H7 (cell line): ENCODE data around the gene XXYLT1. TPM values are rescaled to one million over a fixed set of nuclear protein-coding genes. Genes with fewer than 3 reads are reported as not detected.
"Not testable (repeated sequence)": the region's sequence is repeated elsewhere in the genome, so short reads cannot be mapped to it uniquely, and the experiment has no call there.

ENCODE experiments used
- DNase-seq: peaks from one replicate; pipeline ENCODE4 v3.0.0; 2012
- H3K27me3 ChIP-seq: 2 replicates; pipeline ENCODE4 v1.6.0; 2011; ENCODE audit warnings: mild to moderate bottlenecking, low read length; ENCODE audit not compliant: control insufficient read depth, insufficient read depth
- H3K36me3 ChIP-seq: replicated peaks from 2 replicates; pipeline ENCODE4 v1.5.1; 2011; ENCODE audit warnings: low read length; ENCODE audit not compliant: control insufficient read depth, insufficient read depth
- H3K4me3 ChIP-seq: 2 replicates; pipeline ENCODE4 v1.5.1; 2011; ENCODE audit warnings: low read depth, mild to moderate bottlenecking, control low read depth, low read length, moderate library complexity; ENCODE audit not compliant: insufficient read depth
- total RNA-seq: library from RNA; depleted of rRNA; stranded (reverse); fragments of >200 nt; shearing (Covaris generic); gene quantifications from 2 replicates; pipeline ENCODE4 v1.2.3, GENCODE V29; 2014

XXYLT1 gene
- total RNA-seq, 1 experiment from 2014 or later = 40.9 TPM

GRCh38 chr3:195052939-195053338 is 218.0 kb downstream of the XXYLT1 start:
- no peaks in the 10 kb centered on the region for H3K36me3 ChIP-seq
- no peaks in the 10 kb centered on the region for H3K27me3 ChIP-seq
- no peak for DNase-seq
- no peak overlapping the region for H3K4me3 ChIP-seq

- DNase-seq, H3K27me3 ChIP-seq, H3K36me3 ChIP-seq, H3K4me3 ChIP-seq: not testable (repeated sequence)
These were observed 220.7 kb downstream of the XXYLT1 start for GRCh38 chr3:195050296-195050695.

- no peaks in the 10 kb centered on the region for H3K36me3 ChIP-seq
- H3K27me3 ChIP-seq = no peaks in the 10 kb centered on the region; the same call in 1 of the 2 replicates
- no peak overlapping the region for H3K4me3 ChIP-seq
- DNase-seq = no peak
These were observed 222.7 kb downstream of the XXYLT1 start for GRCh38 chr3:195048059-195048905.

DNA sequence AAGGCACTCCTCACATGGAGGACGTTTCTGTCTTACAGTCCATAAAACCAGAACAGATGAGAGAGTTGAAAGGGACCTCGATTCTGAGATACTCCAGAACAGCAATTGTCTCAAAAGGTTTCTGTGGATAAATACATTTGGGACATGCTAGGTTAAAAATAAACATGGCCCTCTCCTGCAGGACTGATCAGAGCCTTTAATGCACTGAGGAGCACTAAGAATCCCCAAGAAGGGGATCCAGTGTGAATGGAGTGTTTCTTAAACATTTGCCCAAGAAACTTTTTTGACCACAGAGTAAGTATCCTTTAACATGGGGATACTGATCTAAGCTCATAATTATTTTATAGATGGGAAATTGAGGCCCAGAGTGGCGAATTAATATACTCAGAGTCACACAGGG is 223.4 kb downstream of the XXYLT1 start:
- no peaks in the 10 kb centered on the region; the same call in 1 of the 2 replicates for H3K27me3 ChIP-seq
- no peak overlapping the region for H3K4me3 ChIP-seq
- H3K36me3 ChIP-seq = no peaks in the 10 kb centered on the region
- no peak for DNase-seq

DNA sequence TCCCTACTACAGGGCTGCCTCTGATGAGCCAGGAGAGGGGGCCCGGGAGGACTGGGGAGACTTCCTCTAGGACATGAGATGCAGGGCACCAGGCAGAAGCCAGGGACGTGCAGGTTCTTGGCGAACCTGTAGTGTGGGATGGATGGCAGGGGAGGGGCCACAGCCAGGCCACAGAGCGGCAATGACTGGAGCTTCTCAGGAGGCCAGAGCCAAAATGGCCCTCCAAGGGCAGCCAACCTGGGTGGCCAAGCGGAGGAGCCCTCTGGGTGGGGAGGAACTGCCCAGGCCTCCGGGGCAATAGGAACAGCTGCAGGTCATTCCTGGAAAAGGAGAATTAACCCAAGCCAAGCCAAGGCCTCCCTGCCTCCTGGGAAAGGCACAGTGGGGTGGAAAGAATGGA is 224.5 kb downstream of the XXYLT1 start:
- Histone ChIP-seq H3K27me3 (no peaks in the 10 kb centered on the region; the same call in 1 of the 2 replicates), H3K36me3 (no peaks in the 10 kb centered on the region), H3K4me3 (no peak overlapping the region)
- DNase-seq = no peak

GRCh38 chr3:195045481-195046210 is 225.3 kb downstream of the XXYLT1 start:
- DNase-seq = no peak
- Histone ChIP-seq H3K27me3 (no peaks in the 10 kb centered on the region; the same call in 1 of the 2 replicates), H3K36me3 (no peaks in the 10 kb centered on the region), H3K4me3 (no peak overlapping the region)

DNA sequence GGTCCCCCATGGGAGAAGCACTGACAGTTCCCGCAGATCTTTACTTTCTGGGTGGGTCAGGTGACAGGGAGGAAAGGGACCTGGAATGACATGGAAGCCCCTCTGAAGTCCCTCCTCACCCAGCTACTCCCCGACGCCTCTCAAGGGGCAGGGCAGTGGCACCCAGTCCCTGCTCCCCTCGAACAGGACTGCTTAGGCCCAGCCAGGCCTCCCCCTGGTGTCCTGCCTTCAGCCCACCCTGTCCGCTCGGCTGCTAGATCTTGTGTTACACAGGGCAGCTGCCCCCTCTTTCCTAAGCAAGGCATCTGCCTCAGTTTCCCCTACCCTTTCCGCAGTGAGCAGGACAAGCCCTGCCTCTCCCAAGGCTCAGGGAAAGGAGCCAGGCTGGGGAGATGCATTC is 226.5 kb downstream of the XXYLT1 start:
- DNase-seq = no peak
- no peaks in the 10 kb centered on the region for H3K36me3 ChIP-seq
- H3K4me3 ChIP-seq = no peak overlapping the region
- H3K27me3 ChIP-seq = no peaks in the 10 kb centered on the region; the same call in 1 of the 2 replicates

DNA sequence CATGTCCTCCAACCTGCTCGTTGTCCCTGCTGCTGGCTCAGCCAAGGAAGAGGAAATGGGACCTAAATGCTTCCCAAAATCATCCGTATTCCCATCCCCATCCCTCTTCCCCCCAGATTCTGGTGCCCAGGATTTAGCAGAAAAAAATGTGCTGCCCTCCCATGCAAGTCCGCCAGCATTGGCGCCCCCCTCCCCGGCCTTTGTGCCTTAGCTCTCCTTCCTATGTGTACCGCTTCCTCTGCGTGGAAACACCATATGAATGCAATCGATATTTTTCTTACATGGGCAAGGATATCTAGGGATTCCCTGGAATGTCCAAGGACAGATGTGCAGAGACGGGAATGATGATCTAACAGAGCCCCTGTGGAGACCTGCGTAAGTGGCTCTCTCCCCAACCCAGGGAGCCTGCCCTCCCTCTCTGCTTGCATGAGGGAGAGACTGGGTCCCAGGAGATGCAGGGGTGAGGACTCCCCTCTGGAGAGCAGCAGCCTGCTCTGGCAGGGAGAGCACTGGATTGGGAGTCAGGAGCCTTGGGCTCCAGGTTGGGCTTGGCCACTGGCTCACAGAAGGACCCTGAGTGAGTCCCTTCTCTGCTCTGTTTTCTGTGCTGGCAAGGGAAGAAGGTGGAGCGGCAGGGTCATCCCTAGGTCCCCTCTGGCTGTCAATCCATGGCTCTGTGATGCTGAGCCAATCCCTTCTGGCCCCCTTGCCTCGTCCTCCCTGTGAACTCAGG is 227.2 kb downstream of the XXYLT1 start:
- DNase-seq = no peak

DNA sequence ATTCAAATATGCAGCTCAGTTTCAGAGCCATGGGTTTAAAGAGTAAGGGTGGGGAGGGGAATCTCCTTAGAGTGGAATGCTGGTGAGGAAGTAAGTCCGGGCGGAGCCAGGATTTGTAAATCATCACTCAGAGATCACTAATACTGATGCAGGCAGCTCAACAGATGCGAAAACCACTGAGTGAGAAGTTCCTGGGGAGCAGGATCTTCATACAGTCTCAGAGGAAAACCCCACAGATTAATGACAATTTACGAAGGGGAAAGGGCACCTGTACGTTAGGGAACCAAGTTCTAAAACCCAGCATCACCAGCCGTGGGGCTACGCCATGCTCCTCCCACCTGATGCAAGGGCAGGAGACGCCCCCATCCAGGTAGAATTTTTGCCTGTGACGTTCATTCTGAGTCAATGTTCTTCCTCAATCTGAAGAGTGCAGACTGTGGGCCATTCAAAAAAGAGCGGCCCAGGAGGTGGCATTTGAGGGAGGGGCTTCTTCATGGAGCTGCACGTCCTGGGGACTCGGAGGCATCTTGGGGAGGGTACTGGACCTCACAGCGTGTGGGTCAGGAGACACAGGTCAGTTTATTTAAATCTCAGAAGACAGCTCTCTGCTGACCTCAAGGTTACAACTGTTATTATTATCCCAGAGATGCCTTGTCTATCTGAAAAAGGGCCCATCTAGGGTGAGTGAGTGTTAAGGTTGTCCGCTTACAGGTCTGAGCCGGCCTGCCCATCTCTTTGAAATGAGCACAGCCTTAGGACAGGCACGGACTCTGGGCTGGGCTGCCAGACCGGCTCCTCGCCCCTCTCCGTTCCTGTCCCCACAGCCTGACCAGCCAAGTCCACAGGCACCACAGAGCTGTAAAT is 228.0 kb downstream of the XXYLT1 start:
- no peak for DNase-seq
- no peaks in the 10 kb centered on the region; the same call in 1 of the 2 replicates for H3K27me3 ChIP-seq
- no peak overlapping the region for H3K4me3 ChIP-seq
- no peaks in the 10 kb centered on the region for H3K36me3 ChIP-seq

More for the DNA sequence above, 227.2 kb downstream of the XXYLT1 start:
- Histone ChIP-seq H3K36me3 (no peaks in the 10 kb centered on the region), H3K27me3 (no peaks in the 10 kb centered on the region; the same call in 1 of the 2 replicates), H3K4me3 (no peak overlapping the region)

DNA sequence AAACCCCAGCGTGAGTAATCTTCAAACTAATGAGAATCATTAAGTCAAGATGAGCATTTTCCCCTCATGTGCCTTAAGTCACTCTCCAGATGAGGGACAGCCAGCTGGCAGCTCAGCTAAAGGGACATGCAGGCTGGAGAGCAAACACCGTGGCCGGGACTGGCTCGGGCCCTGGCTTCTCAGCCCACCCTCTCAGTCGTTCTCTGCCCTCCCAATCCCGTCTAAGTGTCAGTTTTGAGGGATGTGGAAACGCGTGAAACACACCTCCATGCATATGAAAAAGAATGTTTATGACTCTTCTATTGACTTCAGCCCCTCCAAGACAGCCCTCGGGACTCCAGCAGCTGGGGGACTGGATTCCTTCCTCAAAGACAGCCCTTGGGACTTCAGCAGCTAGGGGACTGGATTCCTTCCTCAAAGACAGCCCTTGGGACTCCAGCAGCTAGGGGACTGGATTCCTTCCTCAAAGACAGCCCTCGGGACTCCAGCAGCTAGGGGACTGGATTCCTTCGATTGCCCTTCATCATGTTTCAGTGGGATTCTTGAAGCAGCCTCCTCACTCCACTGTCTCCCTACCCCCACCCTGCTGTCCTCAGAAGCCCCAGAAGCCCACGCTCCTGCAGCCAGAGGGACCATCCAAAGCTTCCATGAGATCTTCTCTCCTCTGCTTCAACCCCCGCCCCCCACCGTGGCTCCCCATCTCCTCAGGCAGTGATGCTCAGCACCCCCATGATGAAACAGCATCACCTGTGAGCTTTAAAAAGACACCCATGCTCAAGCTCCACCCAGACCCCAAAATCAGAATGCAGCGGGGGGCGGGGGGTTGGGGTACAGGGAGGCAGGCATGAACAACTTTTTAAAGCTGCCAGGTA is 228.9 kb downstream of the XXYLT1 start:
- DNase-seq = peak; percentile 54
- H3K27me3 ChIP-seq = no peaks in the 10 kb centered on the region
- no peak overlapping the region for H3K4me3 ChIP-seq
- no peaks in the 10 kb centered on the region for H3K36me3 ChIP-seq

DNA sequence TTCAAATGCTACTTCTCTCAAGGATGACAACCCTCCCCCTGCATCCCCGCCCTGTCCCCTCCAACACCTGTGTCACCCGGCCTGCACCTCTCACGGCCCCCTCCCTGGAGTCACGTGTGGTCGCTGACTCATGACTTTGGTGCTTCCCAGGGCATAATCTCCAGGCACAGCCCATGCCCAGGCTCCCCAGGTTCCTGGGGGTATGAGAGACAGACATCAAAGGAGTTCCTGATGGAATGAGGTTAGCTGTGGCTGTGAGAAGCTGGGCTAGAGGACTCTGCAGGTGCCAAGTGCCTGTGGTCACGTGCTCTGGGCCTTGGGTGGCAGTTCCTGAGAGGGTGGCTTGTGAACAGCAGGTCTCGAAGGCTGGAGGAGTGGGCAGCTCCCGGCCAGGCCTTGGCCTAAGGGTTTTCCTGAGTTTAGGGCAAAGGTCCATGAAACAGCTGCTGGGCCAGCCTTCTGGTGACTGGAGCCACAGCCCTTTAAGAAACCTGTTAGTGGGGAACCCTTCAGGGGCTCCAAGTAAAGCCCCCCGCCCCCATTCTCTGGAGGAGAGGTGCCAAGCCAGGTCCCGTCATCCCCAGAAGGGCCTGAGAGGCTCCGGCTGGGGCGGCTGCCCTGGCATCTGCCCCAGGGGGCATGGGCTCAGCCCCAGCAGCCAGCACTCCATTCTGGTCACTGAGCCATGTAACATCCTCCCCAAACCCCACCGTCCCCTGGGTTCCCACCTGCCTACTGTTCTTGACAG is 230.0 kb downstream of the XXYLT1 start:
- DNase-seq = peak; percentile 52
- Histone ChIP-seq H3K27me3 (peaks cover 2% of the 10 kb centered on the region; the same call in 1 of the 2 replicates), H3K36me3 (no peaks in the 10 kb centered on the region), H3K4me3 (no peak overlapping the region)

DNA sequence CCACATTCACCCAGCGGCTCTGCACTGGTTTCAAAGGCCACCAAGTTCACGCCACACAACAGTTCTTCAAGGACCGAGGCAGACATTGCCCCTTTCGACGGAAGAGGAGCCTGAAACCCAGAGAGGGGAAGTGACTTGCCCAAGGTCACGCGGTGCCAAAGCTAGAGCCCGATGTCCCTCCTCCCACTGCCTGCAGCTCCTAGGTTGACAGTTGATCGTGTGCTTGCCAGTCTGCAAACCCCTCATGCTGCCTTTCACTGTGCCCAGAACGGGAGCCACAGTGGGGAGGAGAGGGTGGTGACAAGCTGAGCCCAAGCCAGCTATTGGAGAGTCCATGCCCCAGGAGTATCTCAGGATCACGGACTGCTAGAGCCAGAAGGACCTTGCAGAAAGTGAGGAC is 230.9 kb downstream of the XXYLT1 start:
- DNase-seq = no peak
- Histone ChIP-seq H3K27me3 (peaks cover 2% of the 10 kb centered on the region), H3K36me3 (no peaks in the 10 kb centered on the region), H3K4me3 (no peak overlapping the region)
